GM19043 (cell line): ENCODE measurements around the gene TSPEAR.

ENCODE experiments used
- ATAC-seq: cut with Tn5 transposase; IDR thresholded peaks from one replicate; pipeline ENCODE4 v1.9.1; 2021; ENCODE audit warnings: low read depth; ENCODE audit not compliant: unreplicated experiment

TSPEAR gene

GRCh38 chr21:44525391-44526095, 185.8 kb downstream of the TSPEAR start:
- no peak for ATAC-seq

- ATAC-seq = no peak
These were observed 186.7 kb downstream of the TSPEAR start for GRCh38 chr21:44524414-44525371.

GRCh38 chr21:44523567-44524413, 187.6 kb downstream of the TSPEAR start:
- no peak for ATAC-seq

GRCh38 chr21:44522753-44523204, 188.6 kb downstream of the TSPEAR start:
- ATAC-seq = no peak

GRCh38 chr21:44521928-44522752, 189.2 kb downstream of the TSPEAR start:
- no peak for ATAC-seq

- no peak for ATAC-seq
These were observed 190.0 kb downstream of the TSPEAR start for GRCh38 chr21:44521301-44521927.

GRCh38 chr21:44520326-44521300, 190.8 kb downstream of the TSPEAR start:
- ATAC-seq = no peak

GRCh38 chr21:44519346-44520325, 191.7 kb downstream of the TSPEAR start:
- no peak for ATAC-seq

- no peak for ATAC-seq
These were observed 192.7 kb downstream of the TSPEAR start for GRCh38 chr21:44518686-44519085.

GRCh38 chr21:44517175-44517899, 194.0 kb downstream of the TSPEAR start:
- no peak for ATAC-seq

- ATAC-seq = no peak
These were observed 194.6 kb downstream of the TSPEAR start for GRCh38 chr21:44516828-44517174.

GRCh38 chr21:44516342-44516741, 195.0 kb downstream of the TSPEAR start:
- no peak for ATAC-seq

GRCh38 chr21:44515359-44516165, 195.8 kb downstream of the TSPEAR start:
- ATAC-seq = no peak

GRCh38 chr21:44514746-44515358, 196.5 kb downstream of the TSPEAR start:
- no peak for ATAC-seq

- no peak for ATAC-seq
These were observed 197.2 kb downstream of the TSPEAR start for GRCh38 chr21:44514218-44514520.
